Breast epithelium (tissue), 3 donors: ENCODE results near the gene PCBP3.

Source experiments
- POLR2A ChIP-seq: fragments of 450-650 bp; IDR thresholded peaks from one replicate; pipeline ENCODE4 v1.6.1; 2016; ENCODE audit warnings: antibody characterized with exemption, mild to moderate bottlenecking, moderate library complexity
- POLR2AphosphoS5 ChIP-seq, 3 donors: sonication (generic); formaldehyde crosslinking; IDR thresholded peaks; one replicate each; pipeline ENCODE4 v1.6.1; 2017; ENCODE audit warnings: antibody characterized with exemption in 3 of 3
- TF ChIP-seq, protein P1 (sequence below), 3 donors: fragments of 450-650 bp; IDR thresholded peaks; one replicate each; pipeline ENCODE4 v1.5.1; 2016 to 2017; ENCODE audit warnings: antibody characterized with exemption in 3 of 3, mild to moderate bottlenecking in 3 of 3, moderate library complexity in 3 of 3

DNA sequence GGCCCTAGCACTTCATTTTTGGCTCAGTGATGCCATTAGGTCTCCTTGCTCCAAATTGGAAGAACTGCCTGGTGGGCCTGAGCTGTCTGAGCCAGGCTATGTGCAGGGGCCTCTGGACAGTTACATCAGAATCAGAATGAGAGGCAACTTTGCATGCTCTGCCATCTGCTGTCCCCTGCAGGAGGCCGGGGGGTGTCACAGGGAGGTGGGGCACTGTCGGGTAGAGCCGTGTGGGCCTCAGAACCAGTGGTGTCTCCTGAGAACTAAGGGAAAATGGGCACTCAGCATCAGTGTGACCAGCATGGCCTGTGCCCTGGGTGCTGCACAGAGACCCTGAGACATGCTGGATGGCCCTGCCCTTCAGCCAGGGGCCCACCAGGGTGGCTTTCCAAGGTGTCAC is 291.0 kb downstream of the PCBP3 start:
- TF ChIP-seq, protein P1, sequence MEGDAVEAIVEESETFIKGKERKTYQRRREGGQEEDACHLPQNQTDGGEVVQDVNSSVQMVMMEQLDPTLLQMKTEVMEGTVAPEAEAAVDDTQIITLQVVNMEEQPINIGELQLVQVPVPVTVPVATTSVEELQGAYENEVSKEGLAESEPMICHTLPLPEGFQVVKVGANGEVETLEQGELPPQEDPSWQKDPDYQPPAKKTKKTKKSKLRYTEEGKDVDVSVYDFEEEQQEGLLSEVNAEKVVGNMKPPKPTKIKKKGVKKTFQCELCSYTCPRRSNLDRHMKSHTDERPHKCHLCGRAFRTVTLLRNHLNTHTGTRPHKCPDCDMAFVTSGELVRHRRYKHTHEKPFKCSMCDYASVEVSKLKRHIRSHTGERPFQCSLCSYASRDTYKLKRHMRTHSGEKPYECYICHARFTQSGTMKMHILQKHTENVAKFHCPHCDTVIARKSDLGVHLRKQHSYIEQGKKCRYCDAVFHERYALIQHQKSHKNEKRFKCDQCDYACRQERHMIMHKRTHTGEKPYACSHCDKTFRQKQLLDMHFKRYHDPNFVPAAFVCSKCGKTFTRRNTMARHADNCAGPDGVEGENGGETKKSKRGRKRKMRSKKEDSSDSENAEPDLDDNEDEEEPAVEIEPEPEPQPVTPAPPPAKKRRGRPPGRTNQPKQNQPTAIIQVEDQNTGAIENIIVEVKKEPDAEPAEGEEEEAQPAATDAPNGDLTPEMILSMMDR (IDR thresholded peaks at IDR 0.05): no peak
- no peak for TF ChIP-seq POLR2A
- TF ChIP-seq POLR2AphosphoS5 (IDR thresholded peaks at IDR 0.05): no peak
